K562 (cell line): ENCODE data around the gene EMD. TPM values are rescaled to one million over a fixed set of nuclear protein-coding genes. Genes with fewer than 3 reads are reported as not detected.

Experiments used
- HMGN3 ChIP-seq: IDR thresholded peaks from 2 replicates; pipeline ENCODE4 v1.6.1; 2011; ENCODE audit warnings: borderline replicate concordance, low read depth, mild to moderate bottlenecking, mixed read lengths, low read length; ENCODE audit not compliant: insufficient read length; ENCODE audit errors: extremely low read depth
- MLLT1 ChIP-seq, 2 experiments: fragments of 450-650 bp; IDR thresholded peaks; 2 replicates each; pipeline ENCODE4 v1.6.1; 2016
- TRIM25 ChIP-seq: fragments of 450-650 bp; IDR thresholded peaks from 2 replicates; pipeline ENCODE4 v1.7.0; 2016; ENCODE audit warnings: borderline replicate concordance
- ZBTB43 ChIP-seq: sonication (generic); formaldehyde crosslinking; IDR thresholded peaks from 2 replicates; pipeline ENCODE4 v1.8.0; 2023; ENCODE audit warnings: mild to moderate bottlenecking, missing genetic modification reagents
- polyA plus RNA-seq, 8 experiments: library from polyadenylated mRNA; depleted of rRNA in 4 of 8; stranded (reverse) in 5 of 8; unstranded in 3 of 8; fragments of >200 nt; fragmentation: Nextera tagmentation in 2 of 8; fragmentation: Illumina TruSeq in 1 of 8; extraction: Ambion mirVana in 2 of 8; extraction: Trizol in 1 of 8; gene quantifications; 2 replicates each; pipeline versions ENCODE4 v1.2.1 to v1.2.3, GENCODE V29; 2011 to 2014; ENCODE audit warnings: inconsistent platforms in 1 of 8, missing spikeins in 1 of 8
- total RNA-seq, 7 experiments: library from RNA; depleted of rRNA in 6 of 7; stranded (reverse); fragments of >200 nt in 6 of 7; fragmentation: Illumina TruSeq in 2 of 7; extraction: Trizol in 2 of 7; gene quantifications; 2 replicates each; pipeline versions ENCODE4 v1.2.1 to v1.2.3, GENCODE V29; 2011 to 2021; ENCODE audit warnings: low replicate concordance in 1 of 7

The EMD gene
- total and polyA plus RNA-seq, 9 of the 15 experiments (the other 6 are each of a cell fraction or from before 2014, with no cell fraction given) = 2.3 to 206 (median 61.9) TPM

GRCh38 chrX:154369449-154370299 lies 9.4 kb upstream of the EMD start (continued):
- TF ChIP-seq MLLT1 (IDR thresholded peaks at IDR 0.05) (peak in 1 of 2 experiments; percentile 54; a peak in 1 of 4 replicates), TRIM25 (no peak), HMGN3 (peak; percentile 4), ZBTB43 (CRISPR knock-in tag) (no peak)
